Common myeloid progenitor, CD34-positive (primary cell): ENCODE data around the gene DCDC1.

Experiments
- CTCF ChIA-PET: fragments of 350-600 bp; sonication (Branson Sonifier 250); formaldehyde crosslinking; loops from one replicate; lab custom pipeline; 2021; ENCODE audit warnings: antibody characterized with exemption; lab: Charles Lee
- POLR2A ChIA-PET: fragments of 350-600 bp; sonication (Branson Sonifier 250); formaldehyde crosslinking; loops from one replicate; lab custom pipeline; 2021; ENCODE audit warnings: antibody characterized with exemption; lab: Charles Lee
- DNase-seq, 3 donors: peaks; one replicate each; pipeline versions ENCODE4 v3.0.0 to v3.0.0-alpha.2; 2013
- H3K27ac ChIP-seq, 2 experiments: 1 replicate in 1 of 2; 2 replicates in 1 of 2; pipeline ENCODE4 v1.7.0; 2013; ENCODE audit warnings: inconsistent platforms in 2 of 2, low read length in 2 of 2, mild to moderate bottlenecking in 2 of 2, low read depth in 1 of 2, moderate library complexity in 1 of 2; ENCODE audit not compliant: severe bottlenecking in 2 of 2, insufficient read depth in 1 of 2, poor library complexity in 1 of 2
- H3K27me3 ChIP-seq, 5 experiments: replicated peaks in 2 of 5; 1 replicate in 3 of 5; 2 replicates in 2 of 5; pipeline versions ENCODE4 v1.6.1 to v1.7.0; 2013; ENCODE audit warnings: low read length in 4 of 5, mild to moderate bottlenecking in 2 of 5, moderate library complexity in 2 of 5, inconsistent platforms in 1 of 5; ENCODE audit not compliant: insufficient read depth in 5 of 5, control insufficient read depth in 4 of 5
- H3K36me3 ChIP-seq, 4 experiments: 1 replicate in 2 of 4; 2 replicates in 2 of 4; pipeline versions ENCODE4 v1.6.1 to v1.7.0; 2013; ENCODE audit warnings: low read length in 3 of 4, control low read depth in 1 of 4, mild to moderate bottlenecking in 1 of 4; ENCODE audit not compliant: control insufficient read depth in 4 of 4, insufficient read depth in 4 of 4
- H3K4me1 ChIP-seq, 4 experiments: 1 replicate in 3 of 4; 2 replicates in 1 of 4; pipeline versions ENCODE4 v1.6.1 to v1.7.1; 2013; ENCODE audit warnings: low read length in 3 of 4, mild to moderate bottlenecking in 3 of 4, control low read depth in 1 of 4, inconsistent platforms in 1 of 4, moderate library complexity in 1 of 4; ENCODE audit not compliant: control insufficient read depth in 4 of 4, insufficient read depth in 4 of 4; ENCODE audit errors: control extremely low read depth in 1 of 4
- H3K4me3 ChIP-seq, 7 experiments: 1 replicate in 4 of 7; 2 replicates in 3 of 7; pipeline versions ENCODE4 v1.5.1 to v1.7.0; 2013; ENCODE audit warnings: mild to moderate bottlenecking in 7 of 7, low read length in 6 of 7, moderate library complexity in 6 of 7, inconsistent platforms in 2 of 7, low read depth in 2 of 7, control low read depth in 1 of 7; ENCODE audit not compliant: insufficient read depth in 4 of 7, control insufficient read depth in 1 of 7; ENCODE audit errors: extremely low read depth in 1 of 7
- H3K9me3 ChIP-seq, 5 experiments: 1 replicate in 4 of 5; 2 replicates in 1 of 5; pipeline versions ENCODE4 v1.6.1 to v1.7.1; 2013; ENCODE audit warnings: low read length in 4 of 5, mild to moderate bottlenecking in 2 of 5, inconsistent platforms in 1 of 5, low read depth in 1 of 5, moderate library complexity in 1 of 5; ENCODE audit not compliant: control insufficient read depth in 4 of 5, insufficient read depth in 2 of 5; ENCODE audit errors: control extremely low read depth in 1 of 5
- WGBS: methylation state at CpG from one replicate; pipeline ENCODE4 v1.1.5; 2013; ENCODE audit not compliant: insufficient coverage; 5-methylcytosine and 5-hydroxymethylcytosine counted together

Gene DCDC1

GRCh38 chr11:31000381-31000780 lies 369.2 kb downstream of the DCDC1 start:
- Histone ChIP-seq H3K9me3 (no peaks in the 10 kb centered on the region), H3K4me1 (no peaks in the 10 kb centered on the region), H3K4me3 (no peak overlapping the region), H3K36me3 (no peaks in the 10 kb centered on the region), H3K27me3 (peaks cover 0 to 2% (median 0%) of the 10 kb centered on the region in 5 experiments), H3K27ac (no peak overlapping the region)
- DNase-seq = no peak
- POLR2A ChIA-PET = no interaction called here
- CTCF ChIA-PET = no interaction called here

- H3K27me3 ChIP-seq = no peaks in the 10 kb centered on the region
- no peak overlapping the region for H3K27ac ChIP-seq
- DNase-seq = peak; percentile 2 to 30 (median 14)
- WGBS = no CpG with 5 or more reads among the region's 1 CpG
- no peaks in the 10 kb centered on the region for H3K9me3 ChIP-seq
- ChIA-PET CTCF (no interaction called here), POLR2A (no interaction called here)
- H3K4me1 ChIP-seq = peaks cover 0 to 5% (median 1%) of the 10 kb centered on the region in 4 experiments
- H3K4me3 ChIP-seq = no peak overlapping the region
- H3K36me3 ChIP-seq = no peaks in the 10 kb centered on the region
These were observed 377.1 kb downstream of the DCDC1 start for GRCh38 chr11:30992513-30992849.

- WGBS = no CpG with 5 or more reads among the region's 2 CpGs
- Histone ChIP-seq H3K4me1 (peaks cover 0 to 5% (median 1%) of the 10 kb centered on the region in 4 experiments), H3K4me3 (no peak overlapping the region), H3K27me3 (no peaks in the 10 kb centered on the region), H3K9me3 (no peaks in the 10 kb centered on the region), H3K27ac (no peak overlapping the region), H3K36me3 (no peaks in the 10 kb centered on the region)
- POLR2A ChIA-PET = no interaction called here
- CTCF ChIA-PET = no interaction called here
- no peak for DNase-seq
These were observed 377.6 kb downstream of the DCDC1 start for GRCh38 chr11:30991802-30992512.

- Histone ChIP-seq H3K36me3 (no peaks in the 10 kb centered on the region), H3K4me1 (peaks cover 0 to 5% (median 1%) of the 10 kb centered on the region in 4 experiments), H3K4me3 (no peak overlapping the region), H3K27ac (no peak overlapping the region), H3K9me3 (no peaks in the 10 kb centered on the region), H3K27me3 (no peaks in the 10 kb centered on the region)
- DNase-seq = no peak
- CTCF ChIA-PET = no interaction called here
- 96% methylated on average over 4 of the region's 4 CpGs for WGBS
- POLR2A ChIA-PET = no interaction called here
These were observed 378.2 kb downstream of the DCDC1 start for GRCh38 chr11:30991376-30991775.

- POLR2A ChIA-PET = no interaction called here
- Histone ChIP-seq H3K9me3 (no peaks in the 10 kb centered on the region), H3K27ac (no peak overlapping the region), H3K27me3 (no peaks in the 10 kb centered on the region), H3K36me3 (no peaks in the 10 kb centered on the region), H3K4me1 (peaks cover 0 to 5% (median 1%) of the 10 kb centered on the region in 4 experiments), H3K4me3 (no peak overlapping the region)
- WGBS = 93% methylated on average over 5 of the region's 7 CpGs
- CTCF ChIA-PET = no interaction called here
- DNase-seq = no peak
These were observed 378.8 kb downstream of the DCDC1 start for GRCh38 chr11:30990625-30991296.

GRCh38 chr11:30987819-30988218 lies 381.7 kb downstream of the DCDC1 start:
- POLR2A ChIA-PET = no interaction called here

GRCh38 chr11:30985536-30985935 lies 384.0 kb downstream of the DCDC1 start:
- no peaks in the 10 kb centered on the region for H3K9me3 ChIP-seq
- DNase-seq = no peak
- H3K36me3 ChIP-seq = no peaks in the 10 kb centered on the region
- ChIA-PET CTCF (no interaction called here), POLR2A (no interaction called here)
- H3K27me3 ChIP-seq = no peaks in the 10 kb centered on the region
- no peak overlapping the region for H3K4me3 ChIP-seq
- H3K27ac ChIP-seq = no peak overlapping the region
- no peaks in the 10 kb centered on the region for H3K4me1 ChIP-seq

More at GRCh38 chr11:30987819-30988218, 381.7 kb downstream of the DCDC1 start:
- Histone ChIP-seq H3K4me3 (no peak overlapping the region), H3K4me1 (peaks cover 0 to 5% (median 1%) of the 10 kb centered on the region in 4 experiments), H3K27me3 (no peaks in the 10 kb centered on the region), H3K36me3 (no peaks in the 10 kb centered on the region), H3K27ac (no peak overlapping the region), H3K9me3 (no peaks in the 10 kb centered on the region)
- no peak for DNase-seq
- CTCF ChIA-PET = no interaction called here
